K562 (cell line): ENCODE data around the gene FAM171A1. TPM values are rescaled to one million over a fixed set of nuclear protein-coding genes. Genes with fewer than 3 reads are reported as not detected.

Experiments used
- ATAC-seq: fragments of 200-7000 bp; cut with Tn5 transposase; 3 replicates; pipeline ENCODE4 v1.9.1; 2020; ENCODE audit warnings: moderate library complexity
- BruUV-seq: library from RNA; stranded (reverse); fragments of 400-500 nt; replicated peaks from 2 replicates; lab custom pipeline; 2021; lab: Mats Ljungman, UMichigan
- CTCF ChIA-PET: fragments of 300-600 bp; formaldehyde crosslinking; extraction: SDS; loops from one replicate; lab custom pipeline; 2021; ENCODE audit warnings: low intra/inter-chr PET ratio; lab: Yijun Ruan, JAX
- POLR2A ChIA-PET: fragments of 300-600, 350-650 bp; sonication (Branson Sonifier 250); formaldehyde crosslinking; extraction: SDS; loops from one replicate; lab custom pipeline; 2021; ENCODE audit warnings: antibody characterized with exemption, inconsistent platforms; lab: Yijun Ruan, JAX
- DNase-seq, 4 experiments: peaks; one replicate each; pipeline versions ENCODE4 v3.0.0 to v3.0.0-alpha.2; 2011 to 2018; ENCODE audit warnings: low spot score in 3 of 4, mixed read lengths in 3 of 4; ENCODE audit errors: extremely low read depth in 1 of 4
- FAIRE-seq: peaks from 2 replicates; lab custom pipeline; 2011; peaks lifted over from hg19 to GRCh38; lab: Jason Lieb, UNC
- H2AFZ ChIP-seq: 2 replicates; pipeline ENCODE4 v1.6.0; 2011; ENCODE audit warnings: low read depth, low read length, control low read depth, inconsistent platforms
- H3K27ac ChIP-seq: fragments of 200-600 bp; 3 replicates; pipeline ENCODE4 v1.8.0; 2011; ENCODE audit warnings: low read depth, mild to moderate bottlenecking, control low read depth, inconsistent platforms, low read length, moderate library complexity, mixed read lengths; ENCODE audit errors: extremely low read depth
- H3K27me3 ChIP-seq, 2 experiments: fragments of 300-600 bp in 1 of 2; 2 replicates in 1 of 2; 3 replicates in 1 of 2; pipeline versions ENCODE4 v1.6.0 to v1.8.0; 2011; ENCODE audit warnings: inconsistent platforms in 2 of 2, low read length in 2 of 2, mild to moderate bottlenecking in 1 of 2, mixed read lengths in 1 of 2, moderate library complexity in 1 of 2; ENCODE audit not compliant: control insufficient read depth in 2 of 2, insufficient read depth in 2 of 2
- H3K36me3 ChIP-seq: fragments of 300-600 bp; 3 replicates; pipeline ENCODE4 v1.8.0; 2011; ENCODE audit warnings: mild to moderate bottlenecking, low read length, inconsistent platforms; ENCODE audit not compliant: control insufficient read depth, insufficient read depth
- H3K4me1 ChIP-seq, 2 experiments: fragments of 200-600 bp in 1 of 2; replicated peaks in 1 of 2; 2 replicates in 1 of 2; 3 replicates in 1 of 2; pipeline versions ENCODE4 v1.5.1 to v1.8.0; 2011; ENCODE audit warnings: inconsistent platforms in 2 of 2, low read length in 2 of 2, mild to moderate bottlenecking in 1 of 2, mixed read lengths in 1 of 2, moderate library complexity in 1 of 2; ENCODE audit not compliant: control insufficient read depth in 2 of 2, insufficient read depth in 2 of 2
- H3K4me2 ChIP-seq: 2 replicates; pipeline ENCODE4 v1.6.1; 2011; ENCODE audit warnings: low read length, control low read depth, inconsistent platforms, mixed read lengths; ENCODE audit not compliant: insufficient read depth
- H3K4me3 ChIP-seq: fragments of 200-600 bp; sonication (generic), shearing (Covaris generic); 2 replicates; pipeline ENCODE4 v1.5.1; 2016; ENCODE audit warnings: control low read depth, inconsistent platforms
- H3K79me2 ChIP-seq: fragments of 200-600 bp; 3 replicates; pipeline ENCODE4 v1.8.0; 2011; ENCODE audit warnings: low read length, inconsistent platforms; ENCODE audit not compliant: control insufficient read depth, insufficient read depth
- H3K9ac ChIP-seq, 2 experiments: 2 replicates each; pipeline versions ENCODE4 v1.6.0 to v1.6.1; 2011; ENCODE audit warnings: low read depth in 2 of 2, low read length in 2 of 2, control low read depth in 1 of 2, inconsistent platforms in 1 of 2, mild to moderate bottlenecking in 1 of 2, mixed read lengths in 1 of 2; ENCODE audit not compliant: insufficient read depth in 1 of 2
- H3K9me1 ChIP-seq: one replicate; pipeline ENCODE4 v1.6.0; 2011; ENCODE audit warnings: inconsistent platforms, mild to moderate bottlenecking, low read length, moderate library complexity; ENCODE audit not compliant: control insufficient read depth, insufficient read depth
- H3K9me3 ChIP-seq: replicated peaks from 2 replicates; pipeline ENCODE4 v1.5.1; 2011; ENCODE audit warnings: low read depth, low read length, inconsistent platforms; ENCODE audit not compliant: control insufficient read depth, insufficient read depth
- H4K20me1 ChIP-seq: replicated peaks from 2 replicates; pipeline ENCODE4 v1.6.1; 2011; ENCODE audit warnings: low read length, inconsistent platforms, mixed read lengths; ENCODE audit not compliant: control insufficient read depth, insufficient read depth
- NR0B1 ChIP-seq: fragments of 450-650 bp; IDR thresholded peaks from one replicate; pipeline ENCODE4 v1.6.1; 2018; ENCODE audit warnings: mild to moderate bottlenecking, moderate library complexity; ENCODE audit not compliant: partially characterized antibody
- SRF ChIP-seq, 2 experiments: fragments of 250-450, 450-650 bp in 1 of 2; sonication (Bioruptor Pico) in 1 of 2; sonication (generic) in 1 of 2; formaldehyde crosslinking; IDR thresholded peaks; 2 replicates each; pipeline versions ENCODE4 v1.5.0 to v1.5.1; 2020 to 2022; ENCODE audit warnings: mild to moderate bottlenecking in 1 of 2, missing genetic modification reagents in 1 of 2
- ZNF717 ChIP-seq: fragments of 250-450 bp; sonication (Bioruptor Pico); IDR thresholded peaks from 2 replicates; pipeline ENCODE4 v1.5.0; 2021
- WGBS: fragments of 100-300 bp; shearing (Covaris generic); methylation state at CpG from one replicate; pipeline ENCODE4 v1.1.6; 2016; ENCODE audit warnings: low coverage, mixed read lengths; ENCODE audit not compliant: insufficient coverage; ENCODE audit errors: missing lambda C conversion rate; 5-methylcytosine and 5-hydroxymethylcytosine counted together
- in situ Hi-C: fragments of 300-500 bp; cut with MboI; formaldehyde crosslinking; loops from 4 replicates; pipeline ENCODE4 v1.15.0; 2018; ENCODE audit warnings: inconsistent platforms, mixed read lengths
- intact Hi-C: fragments of 100-400 bp; cut with micrococcal nuclease; formaldehyde crosslinking; loops from 2 replicates; pipeline ENCODE4 v1.14.2; 2022
- polyA plus RNA-seq, 8 experiments: library from polyadenylated mRNA; depleted of rRNA in 4 of 8; stranded (reverse) in 5 of 8; unstranded in 3 of 8; fragments of >200 nt; fragmentation: Nextera tagmentation in 2 of 8; fragmentation: Illumina TruSeq in 1 of 8; extraction: Ambion mirVana in 2 of 8; extraction: Trizol in 1 of 8; gene quantifications; 2 replicates each; pipeline versions ENCODE4 v1.2.1 to v1.2.3, GENCODE V29; 2011 to 2014; ENCODE audit warnings: inconsistent platforms in 1 of 8, missing spikeins in 1 of 8
- total RNA-seq, 7 experiments: library from RNA; depleted of rRNA in 6 of 7; stranded (reverse); fragments of >200 nt in 6 of 7; fragmentation: Illumina TruSeq in 2 of 7; extraction: Trizol in 2 of 7; gene quantifications; 2 replicates each; pipeline versions ENCODE4 v1.2.1 to v1.2.3, GENCODE V29; 2011 to 2021; ENCODE audit warnings: low replicate concordance in 1 of 7
- TF ChIP-seq, protein P1 (sequence below): fragments of 450-650 bp; formaldehyde crosslinking; IDR thresholded peaks from 2 replicates; pipeline ENCODE4 v1.4.0; 2020; ENCODE audit warnings: mild to moderate bottlenecking, moderate library complexity

FAM171A1 gene
- total and polyA plus RNA-seq, 9 of the 15 experiments (the other 6 are each of a cell fraction or from before 2014, with no cell fraction given) = 0.51 to 8.2 (median 4.8) TPM

DNA sequence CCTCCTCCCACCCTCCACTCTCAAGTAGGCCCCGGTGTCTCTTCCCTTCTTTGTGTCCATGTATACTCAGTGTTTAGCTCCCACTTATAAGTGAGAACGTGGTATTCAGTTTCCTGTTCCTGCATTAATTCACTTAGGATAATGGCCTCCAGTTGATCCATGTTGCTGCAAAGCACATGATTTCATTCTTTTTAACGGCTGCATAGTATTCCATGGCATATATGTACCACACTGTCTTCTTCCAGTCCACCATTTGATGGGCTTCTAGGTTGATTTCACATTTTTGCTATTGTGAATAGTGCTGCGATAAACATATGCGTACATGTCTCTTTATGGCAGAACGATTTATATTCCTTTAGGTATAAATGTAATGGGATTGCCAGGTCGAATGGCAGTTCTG is 51.0 kb downstream of the FAM171A1 start (continued):
- TF ChIP-seq ZNF717 = no peak
- TF ChIP-seq, all 486 proteins: peak for 1

DNA sequence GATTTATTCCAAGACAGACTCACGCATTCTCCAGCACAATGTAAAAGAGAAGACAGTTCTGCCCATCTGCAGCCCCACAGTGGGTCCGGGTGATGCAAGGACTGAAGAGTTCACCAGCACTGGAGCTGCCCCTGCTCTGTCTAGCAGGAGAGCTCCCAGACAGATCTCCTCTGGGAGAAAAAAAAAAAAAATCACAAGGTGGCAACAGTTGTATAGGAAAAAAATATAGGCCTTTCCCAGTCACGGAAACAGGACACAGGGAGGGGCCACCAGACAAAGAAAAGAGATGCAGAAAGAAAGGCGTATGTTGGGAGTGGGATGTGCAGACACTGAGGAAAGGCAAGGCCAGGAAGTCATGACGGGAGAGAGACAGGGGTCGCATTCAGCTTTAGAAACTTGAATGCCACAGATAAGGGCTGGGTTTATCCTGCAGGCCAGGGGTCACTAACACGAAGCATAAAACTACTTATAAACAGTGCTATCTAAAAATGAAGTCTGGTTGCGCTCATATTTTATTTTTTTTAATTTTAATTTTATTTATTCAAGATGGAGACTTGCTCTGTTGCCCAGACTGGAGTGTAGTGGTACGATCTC is 54.1 kb downstream of the FAM171A1 start:
- ATAC-seq (no peak), FAIRE-seq (no peak), DNase-seq (no peak)
- Histone ChIP-seq H4K20me1 (no peaks in the 10 kb centered on the region), H3K27me3 (no peaks in the 10 kb centered on the region), H2AFZ (no peak overlapping the region), H3K27ac (no peak overlapping the region), H3K9me3 (no peaks in the 10 kb centered on the region; the same call in 1 of the 2 replicates), H3K4me2 (no peak overlapping the region), H3K9me1 (no peaks in the 10 kb centered on the region), H3K4me3 (no peak overlapping the region), H3K9ac (no peak overlapping the region), H3K79me2 (no peaks in the 10 kb centered on the region), H3K36me3 (no peaks in the 10 kb centered on the region), H3K4me1 (peaks cover 6 to 23% of the 10 kb centered on the region in 2 experiments)
- in situ Hi-C loops (no loop called here), intact Hi-C loops (no loop called here)
- TF ChIP-seq, protein P1, sequence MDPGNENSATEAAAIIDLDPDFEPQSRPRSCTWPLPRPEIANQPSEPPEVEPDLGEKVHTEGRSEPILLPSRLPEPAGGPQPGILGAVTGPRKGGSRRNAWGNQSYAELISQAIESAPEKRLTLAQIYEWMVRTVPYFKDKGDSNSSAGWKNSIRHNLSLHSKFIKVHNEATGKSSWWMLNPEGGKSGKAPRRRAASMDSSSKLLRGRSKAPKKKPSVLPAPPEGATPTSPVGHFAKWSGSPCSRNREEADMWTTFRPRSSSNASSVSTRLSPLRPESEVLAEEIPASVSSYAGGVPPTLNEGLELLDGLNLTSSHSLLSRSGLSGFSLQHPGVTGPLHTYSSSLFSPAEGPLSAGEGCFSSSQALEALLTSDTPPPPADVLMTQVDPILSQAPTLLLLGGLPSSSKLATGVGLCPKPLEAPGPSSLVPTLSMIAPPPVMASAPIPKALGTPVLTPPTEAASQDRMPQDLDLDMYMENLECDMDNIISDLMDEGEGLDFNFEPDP (CRISPR knock-in tag) = no peak
- no peak for TF ChIP-seq SRF (CRISPR knock-in tag; IDR thresholded peaks at IDR 0.05)
- TF ChIP-seq NR0B1 = no peak
- ChIA-PET POLR2A (no interaction called here), CTCF (no interaction called here)
- BruUV-seq = no TSS peak
- 40% methylated on average over 9 of the region's 9 CpGs for WGBS
